ENCODE data around the gene ATP8A2. TPM values are rescaled to one million over a fixed set of nuclear protein-coding genes. Genes with fewer than 3 reads are reported as not detected.

ATP8A2 gene
- total RNA-seq (10 to 100 TPM; 14.2 to 16.5 TPM), polyA plus RNA-seq (ENCODE audit: insufficient read depth, low read depth, low replicate concordance) (38.3 TPM)
- long read RNA-seq, donor 1: 0 reads
- long read RNA-seq, donor 2: 0 reads

- DNase-seq: no peak
- no peak for TF ChIP-seq POLR2A (IDR thresholded peaks at IDR 0.05)
- TF ChIP-seq CTCF (IDR thresholded peaks at IDR 0.05): no peak
- no peak within 1 kb of the TSS for H3K27ac ChIP-seq
- no peaks in the 10 kb centered on the region for H3K9me3 ChIP-seq
- no peaks in the 10 kb centered on the region for H3K27me3 ChIP-seq
- WGBS, 2 donors: 2% methylated on average over 45 of the region's 58 CpGs; no CpG with 5 or more reads in 1 of the 2 donors
- intact Hi-C loops (cut with DNase I; ENCODE audit: low total_unique reads): no loop called here
- no peaks in the 10 kb centered on the region for H3K4me1 ChIP-seq
- peak within 1 kb of the TSS; percentile 48 to 56 for H3K4me3 ChIP-seq
- H3K36me3 ChIP-seq (ENCODE audit: low read depth, missing control alignments): no peaks in the 10 kb centered on the region
Measured at GRCh38 chr13:25371875-25372283, at the start of gene ATP8A2. Gene ATP8A2 (plus strand): TSS chr13:25371974. CDS start chr13:25372213, 239 bp downstream.

- Histone ChIP-seq H3K27me3 (no peaks in the 10 kb centered on the region), H3K9me3 (no peaks in the 10 kb centered on the region), H3K4me1 (no peaks in the 10 kb centered on the region), H3K4me3 (no peak overlapping the region), H3K36me3 (ENCODE audit: low read depth, missing control alignments) (no peaks in the 10 kb centered on the region), H3K27ac (no peak overlapping the region)
- TF ChIP-seq CTCF (IDR thresholded peaks at IDR 0.05): no peak
- TF ChIP-seq POLR2A (IDR thresholded peaks at IDR 0.05): no peak
- intact Hi-C loops (cut with DNase I; ENCODE audit: low total_unique reads): no loop called here
- WGBS, 2 donors: 50 to 67% methylated on average over 2 of the region's 2 CpGs
- no peak for DNase-seq
Measured at GRCh38 chr13:25324100-25324499, 47.7 kb upstream of the ATP8A2 start.

GRCh38 chr13:25329706-25330105 is 42.1 kb upstream of the ATP8A2 start:
- Histone ChIP-seq H3K36me3 (ENCODE audit: low read depth, missing control alignments) (no peaks in the 10 kb centered on the region), H3K4me1 (no peaks in the 10 kb centered on the region), H3K27ac (no peak overlapping the region), H3K27me3 (no peaks in the 10 kb centered on the region), H3K4me3 (no peak overlapping the region), H3K9me3 (no peaks in the 10 kb centered on the region)
- DNase-seq: no peak
- intact Hi-C loops (cut with DNase I; ENCODE audit: low total_unique reads): no loop called here
- 94 to 99% methylated on average over 4 of the region's 4 CpGs for WGBS, 2 donors
- TF ChIP-seq CTCF (IDR thresholded peaks at IDR 0.05) (no peak), POLR2A (IDR thresholded peaks at IDR 0.05) (no peak)

GRCh38 chr13:25330541-25330940 is 41.2 kb upstream of the ATP8A2 start:
- WGBS, 2 donors: 90 to 92% methylated on average over 1 of the region's 1 CpG
- Histone ChIP-seq H3K9me3 (no peaks in the 10 kb centered on the region), H3K36me3 (ENCODE audit: low read depth, missing control alignments) (no peaks in the 10 kb centered on the region), H3K4me3 (no peak overlapping the region), H3K27ac (no peak overlapping the region), H3K4me1 (no peaks in the 10 kb centered on the region), H3K27me3 (no peaks in the 10 kb centered on the region)
- intact Hi-C loops (cut with DNase I; ENCODE audit: low total_unique reads): no loop called here
- TF ChIP-seq CTCF (IDR thresholded peaks at IDR 0.05): no peak
- TF ChIP-seq POLR2A (IDR thresholded peaks at IDR 0.05): no peak
- DNase-seq: no peak

- Histone ChIP-seq H3K27ac (no peak overlapping the region), H3K4me3 (no peak overlapping the region), H3K27me3 (no peaks in the 10 kb centered on the region), H3K4me1 (no peaks in the 10 kb centered on the region), H3K9me3 (no peaks in the 10 kb centered on the region), H3K36me3 (ENCODE audit: low read depth, missing control alignments) (no peaks in the 10 kb centered on the region)
- TF ChIP-seq CTCF (IDR thresholded peaks at IDR 0.05) (no peak), POLR2A (IDR thresholded peaks at IDR 0.05) (no peak)
- intact Hi-C loops (cut with DNase I; ENCODE audit: low total_unique reads): no loop called here
- no peak for DNase-seq
- 42 to 51% methylated on average over 3 of the region's 3 CpGs for WGBS, 2 donors
Measured at GRCh38 chr13:25335856-25336255, 35.9 kb upstream of the ATP8A2 start.

All from testis (tissue), 5 donors.